ENCODE results near the gene CDH2.

DNA sequence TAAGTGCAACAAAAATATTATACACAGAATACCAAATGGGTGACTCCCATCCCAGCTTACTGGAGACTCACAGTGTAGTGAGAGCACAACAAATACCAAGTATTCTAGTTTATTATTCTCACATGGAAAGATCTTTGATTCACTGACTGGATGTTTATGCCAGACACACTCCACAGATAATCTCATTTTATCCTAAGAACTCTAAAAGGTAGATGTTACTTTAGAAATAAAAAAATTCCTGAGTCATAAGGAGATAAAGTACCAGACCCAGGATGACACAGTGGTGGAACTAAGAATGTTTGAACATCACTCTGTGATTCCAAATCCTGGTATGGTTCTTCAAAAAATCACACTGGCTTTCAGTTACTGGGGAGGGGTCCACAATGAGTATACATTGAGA, 136.2 kb downstream of the CDH2 start:
- TF ChIP-seq POLR2A (IDR thresholded peaks at IDR 0.05): no peak
- TF ChIP-seq, protein P1, sequence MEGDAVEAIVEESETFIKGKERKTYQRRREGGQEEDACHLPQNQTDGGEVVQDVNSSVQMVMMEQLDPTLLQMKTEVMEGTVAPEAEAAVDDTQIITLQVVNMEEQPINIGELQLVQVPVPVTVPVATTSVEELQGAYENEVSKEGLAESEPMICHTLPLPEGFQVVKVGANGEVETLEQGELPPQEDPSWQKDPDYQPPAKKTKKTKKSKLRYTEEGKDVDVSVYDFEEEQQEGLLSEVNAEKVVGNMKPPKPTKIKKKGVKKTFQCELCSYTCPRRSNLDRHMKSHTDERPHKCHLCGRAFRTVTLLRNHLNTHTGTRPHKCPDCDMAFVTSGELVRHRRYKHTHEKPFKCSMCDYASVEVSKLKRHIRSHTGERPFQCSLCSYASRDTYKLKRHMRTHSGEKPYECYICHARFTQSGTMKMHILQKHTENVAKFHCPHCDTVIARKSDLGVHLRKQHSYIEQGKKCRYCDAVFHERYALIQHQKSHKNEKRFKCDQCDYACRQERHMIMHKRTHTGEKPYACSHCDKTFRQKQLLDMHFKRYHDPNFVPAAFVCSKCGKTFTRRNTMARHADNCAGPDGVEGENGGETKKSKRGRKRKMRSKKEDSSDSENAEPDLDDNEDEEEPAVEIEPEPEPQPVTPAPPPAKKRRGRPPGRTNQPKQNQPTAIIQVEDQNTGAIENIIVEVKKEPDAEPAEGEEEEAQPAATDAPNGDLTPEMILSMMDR (IDR thresholded peaks at IDR 0.05 in 8 of 11, conservative IDR thresholded peaks at IDR 0.05 in 3 of 11): no peak
